ENCODE measurements around the gene PHTF2.

- TF ChIP-seq, protein P1, sequence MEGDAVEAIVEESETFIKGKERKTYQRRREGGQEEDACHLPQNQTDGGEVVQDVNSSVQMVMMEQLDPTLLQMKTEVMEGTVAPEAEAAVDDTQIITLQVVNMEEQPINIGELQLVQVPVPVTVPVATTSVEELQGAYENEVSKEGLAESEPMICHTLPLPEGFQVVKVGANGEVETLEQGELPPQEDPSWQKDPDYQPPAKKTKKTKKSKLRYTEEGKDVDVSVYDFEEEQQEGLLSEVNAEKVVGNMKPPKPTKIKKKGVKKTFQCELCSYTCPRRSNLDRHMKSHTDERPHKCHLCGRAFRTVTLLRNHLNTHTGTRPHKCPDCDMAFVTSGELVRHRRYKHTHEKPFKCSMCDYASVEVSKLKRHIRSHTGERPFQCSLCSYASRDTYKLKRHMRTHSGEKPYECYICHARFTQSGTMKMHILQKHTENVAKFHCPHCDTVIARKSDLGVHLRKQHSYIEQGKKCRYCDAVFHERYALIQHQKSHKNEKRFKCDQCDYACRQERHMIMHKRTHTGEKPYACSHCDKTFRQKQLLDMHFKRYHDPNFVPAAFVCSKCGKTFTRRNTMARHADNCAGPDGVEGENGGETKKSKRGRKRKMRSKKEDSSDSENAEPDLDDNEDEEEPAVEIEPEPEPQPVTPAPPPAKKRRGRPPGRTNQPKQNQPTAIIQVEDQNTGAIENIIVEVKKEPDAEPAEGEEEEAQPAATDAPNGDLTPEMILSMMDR (conservative IDR thresholded peaks at IDR 0.05; ENCODE audit: low read length): no peak
- no peak for TF ChIP-seq EZH2phosphoT487 (IDR thresholded peaks at IDR 0.05; ENCODE audit: borderline replicate concordance, low read depth, low read length)
These were observed 98.5 kb downstream of the PHTF2 start for GRCh38 chr7:77897004-77897547.

All from OCI-LY7 (cell line).